A549 (cell line): ENCODE data around the gene EDARADD. TPM values are rescaled to one million over a fixed set of nuclear protein-coding genes. Genes with fewer than 3 reads are reported as not detected.

Experiments
- ATAC-seq, 2 experiments: fragments of 200-7000 bp in 1 of 2; fragments of >200 bp in 1 of 2; cut with Nextera tagmentation in 1 of 2; cut with Tn5 transposase in 1 of 2; 3 replicates each; pipeline versions ENCODE4 v1.8.0 to v1.9.1; 2018 to 2020; ENCODE audit warnings: mild to moderate bottlenecking in 1 of 2, moderate library complexity in 1 of 2
- CTCF ChIA-PET: fragments of 300-600 bp; sonication (Branson Sonifier 250); formaldehyde crosslinking; extraction: SDS; loops from one replicate; lab custom pipeline; 2021; ENCODE audit warnings: antibody characterized with exemption, inconsistent platforms; lab: Yijun Ruan, JAX
- POLR2A ChIA-PET: fragments of 350-600 bp; formaldehyde crosslinking; extraction: SDS; loops from one replicate; lab custom pipeline; 2021; ENCODE audit warnings: antibody characterized with exemption, inconsistent platforms; lab: Yijun Ruan, JAX
- DNase-seq, 2 experiments: peaks; one replicate each; pipeline versions ENCODE4 v3.0.0 to v3.0.0-alpha.2; 2011 to 2016; ENCODE audit warnings: low read depth in 1 of 2, low spot score in 1 of 2
- FAIRE-seq: peaks from 2 replicates; lab custom pipeline; 2011; peaks lifted over from hg19 to GRCh38; lab: Jason Lieb, UNC
- H3K27ac ChIP-seq, 2 experiments: fragments of >200 bp; sonication (Bioruptor Twin); formaldehyde crosslinking; 3 replicates each; pipeline ENCODE4 v1.5.1; 2016 to 2017
- H3K4me1 ChIP-seq: fragments of >200 bp; sonication (Bioruptor Twin); formaldehyde crosslinking; 3 replicates; pipeline ENCODE4 v1.6.1; 2016
- H3K4me2 ChIP-seq: fragments of >200 bp; sonication (Bioruptor Twin); formaldehyde crosslinking; 3 replicates; pipeline ENCODE4 v1.6.1; 2016
- H3K4me3 ChIP-seq: fragments of >200 bp; sonication (Bioruptor Twin); formaldehyde crosslinking; 3 replicates; pipeline ENCODE4 v1.5.1; 2016
- H3K9me3 ChIP-seq: fragments of >200 bp; sonication (Bioruptor Twin); formaldehyde crosslinking; 3 replicates; pipeline ENCODE4 v1.6.1; 2016
- CBX8 ChIP-seq: fragments of 200-600 bp; sonication (generic); IDR thresholded peaks from 2 replicates; pipeline ENCODE4 v1.6.1; 2016
- EP300 ChIP-seq, 2 experiments: fragments of >200 bp; sonication (Bioruptor Twin); formaldehyde crosslinking; IDR thresholded peaks; 2 replicates in 1 of 2; 3 replicates in 1 of 2; pipeline ENCODE4 v1.6.1; 2016 to 2017
- FOSB ChIP-seq: fragments of 250-450 bp; sonication (Bioruptor Pico); IDR thresholded peaks from 2 replicates; pipeline ENCODE4 v1.5.0; 2020; ENCODE audit warnings: mild to moderate bottlenecking, moderate library complexity
- HEYL ChIP-seq: fragments of 250-450 bp; sonication (Bioruptor Pico); IDR thresholded peaks from 2 replicates; pipeline ENCODE4 v1.8.0; 2021; ENCODE audit warnings: mild to moderate bottlenecking, moderate library complexity
- HOXA7 ChIP-seq: fragments of 250-450 bp; sonication (Bioruptor Pico); IDR thresholded peaks from 2 replicates; pipeline ENCODE4 v1.5.0; 2020; ENCODE audit warnings: mild to moderate bottlenecking, moderate library complexity
- HOXB13 ChIP-seq: fragments of 250-450 bp; sonication (Bioruptor Pico); IDR thresholded peaks from 2 replicates; pipeline ENCODE4 v1.5.0; 2020; ENCODE audit warnings: low read depth, mild to moderate bottlenecking, moderate library complexity
- HOXB5 ChIP-seq: fragments of 250-450 bp; sonication (Bioruptor Pico); IDR thresholded peaks from 2 replicates; pipeline ENCODE4 v1.5.0; 2020; ENCODE audit warnings: mild to moderate bottlenecking, moderate library complexity
- KDM1A ChIP-seq: fragments of 200-600 bp; sonication (generic); IDR thresholded peaks from 2 replicates; pipeline ENCODE4 v1.6.1; 2016; ENCODE audit warnings: low read depth, mild to moderate bottlenecking
- MAFK ChIP-seq: fragments of 450-650 bp; IDR thresholded peaks from 2 replicates; pipeline ENCODE4 v1.6.1; 2014; ENCODE audit not compliant: partially characterized antibody
- NR3C1 ChIP-seq: fragments of >200 bp; sonication (Bioruptor Twin); formaldehyde crosslinking; IDR thresholded peaks from 3 replicates; pipeline ENCODE4 v1.6.1; 2017
- PHF8 ChIP-seq: fragments of 200-600 bp; sonication (generic); IDR thresholded peaks from 2 replicates; pipeline ENCODE4 v1.6.1; 2016; ENCODE audit warnings: low read depth, mild to moderate bottlenecking, antibody characterized with exemption, moderate library complexity, borderline replicate concordance
- RAD21 ChIP-seq, 2 experiments: fragments of >200 bp in 1 of 2; sonication (Bioruptor Twin) in 1 of 2; formaldehyde crosslinking in 1 of 2; IDR thresholded peaks in 1 of 2; conservative IDR thresholded peaks in 1 of 2; 2 replicates in 1 of 2; 3 replicates in 1 of 2; pipeline ENCODE4 v1.6.1; 2012 to 2018; ENCODE audit warnings: inconsistent platforms in 1 of 2
- RCOR1 ChIP-seq: fragments of 150-350 bp; IDR thresholded peaks from 2 replicates; pipeline ENCODE4 v1.6.1; 2014; ENCODE audit warnings: antibody characterized with exemption, low read length, low read depth
- SMC3 ChIP-seq: fragments of >200 bp; sonication (Bioruptor Twin); formaldehyde crosslinking; IDR thresholded peaks from 3 replicates; pipeline ENCODE4 v1.6.1; 2018; ENCODE audit warnings: inconsistent platforms
- ZC3H11A ChIP-seq: fragments of 450-650 bp; IDR thresholded peaks from 2 replicates; pipeline ENCODE4 v1.6.1; 2014; ENCODE audit warnings: antibody characterized with exemption, mild to moderate bottlenecking
- ZFP36 ChIP-seq: fragments of 450-650 bp; IDR thresholded peaks from 2 replicates; pipeline ENCODE4 v1.6.1; 2014; ENCODE audit warnings: borderline replicate concordance; ENCODE audit not compliant: partially characterized antibody
- ZNF302 ChIP-seq: fragments of 250-450 bp; sonication (Bioruptor Pico); IDR thresholded peaks from 2 replicates; pipeline ENCODE4 v1.9.0; 2021; ENCODE audit warnings: inconsistent platforms, mild to moderate bottlenecking, moderate library complexity
- WGBS: methylation state at CpG from one replicate; pipeline ENCODE4 v1.1.6; 2017; ENCODE audit errors: missing lambda C conversion rate; 5-methylcytosine and 5-hydroxymethylcytosine counted together
- polyA plus RNA-seq, 4 experiments: library from polyadenylated mRNA; depleted of rRNA in 3 of 4; stranded (reverse); fragments of >200 nt; fragmentation: RNase III in 1 of 4; extraction: RNeasy Plus Mini Kit Qiagen cat#74134 plus additional on column Dnase treatment in 1 of 4; gene quantifications; 2 replicates in 3 of 4; 3 replicates in 1 of 4; pipeline ENCODE4 v1.2.3, GENCODE V29; 2011 to 2017
- TF ChIP-seq, protein P1 (sequence below): fragments of 200-600 bp; sonication (generic); IDR thresholded peaks from 2 replicates; pipeline ENCODE4 v1.6.1; 2016; ENCODE audit warnings: antibody characterized with exemption, mild to moderate bottlenecking, moderate library complexity
- TF ChIP-seq, protein P2 (sequence below): fragments of >200 bp; sonication (Bioruptor Twin); formaldehyde crosslinking; IDR thresholded peaks from 2 replicates; pipeline ENCODE4 v1.6.1; 2016
- TF ChIP-seq, protein P3 (sequence below): fragments of >200 bp; sonication (Bioruptor Twin); formaldehyde crosslinking; IDR thresholded peaks from 3 replicates; pipeline ENCODE4 v1.6.1; 2016
- TF ChIP-seq, protein P4 (sequence below): fragments of 250-450 bp; sonication (Bioruptor Pico); IDR thresholded peaks from 2 replicates; pipeline ENCODE4 v1.5.0; 2020; ENCODE audit warnings: low read depth, mild to moderate bottlenecking, moderate library complexity
- TF ChIP-seq, protein P5 (sequence below): fragments of >200 bp; sonication (Bioruptor Twin); formaldehyde crosslinking; IDR thresholded peaks from 3 replicates; pipeline ENCODE4 v1.5.1; 2016

EDARADD gene
- polyA plus RNA-seq, 2 of the 4 experiments (the other 2 are of a cell fraction), result 2.1 to 5.8 TPM

DNA sequence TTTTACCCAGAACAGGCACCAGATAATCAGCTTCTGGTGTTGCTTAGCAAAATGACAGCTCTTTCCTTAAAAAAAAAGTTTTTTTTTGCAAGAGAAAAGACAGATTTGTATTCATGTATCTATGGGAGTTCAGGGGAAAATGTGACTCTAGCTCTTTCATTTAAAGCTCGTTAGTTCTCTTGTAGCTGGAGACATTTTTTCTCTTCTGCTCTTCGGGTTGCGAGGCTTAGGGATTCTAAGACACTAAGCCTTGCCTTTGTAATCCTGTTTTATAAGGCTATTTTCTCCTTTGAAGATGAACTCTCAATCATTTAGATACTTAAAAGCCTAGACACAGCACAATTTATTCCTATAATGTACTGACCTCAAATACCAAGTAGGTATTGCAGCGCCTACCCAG is 40.3 kb upstream of the EDARADD start:
- WGBS, result 75% methylated on average over 4 of the region's 4 CpGs
- no peak for FAIRE-seq
- ChIA-PET POLR2A (no interaction called here), CTCF (no interaction called here)
- H3K9me3 ChIP-seq, result peaks cover 5% of the 10 kb centered on the region; the same call in 2 of the 3 replicates
- no peak overlapping the region for H3K27ac ChIP-seq
- no peak overlapping the region for H3K4me2 ChIP-seq
- no peak for ATAC-seq
- H3K4me3 ChIP-seq, result no peak overlapping the region
- H3K4me1 ChIP-seq, result no peaks in the 10 kb centered on the region
- DNase-seq, result no peak
- TF ChIP-seq CBX8 (no peak), ZFP36 (no peak), RCOR1 (no peak), RAD21 (conservative IDR thresholded peaks at IDR 0.05 in 1 of 2, IDR thresholded peaks at IDR 0.05 in 1 of 2) (no peak), EP300 (IDR thresholded peaks at IDR 0.05) (no peak), KDM1A (no peak), NR3C1 (no peak), PHF8 (no peak), FOSB (CRISPR knock-in tag) (no peak)
- TF ChIP-seq, protein P1, sequence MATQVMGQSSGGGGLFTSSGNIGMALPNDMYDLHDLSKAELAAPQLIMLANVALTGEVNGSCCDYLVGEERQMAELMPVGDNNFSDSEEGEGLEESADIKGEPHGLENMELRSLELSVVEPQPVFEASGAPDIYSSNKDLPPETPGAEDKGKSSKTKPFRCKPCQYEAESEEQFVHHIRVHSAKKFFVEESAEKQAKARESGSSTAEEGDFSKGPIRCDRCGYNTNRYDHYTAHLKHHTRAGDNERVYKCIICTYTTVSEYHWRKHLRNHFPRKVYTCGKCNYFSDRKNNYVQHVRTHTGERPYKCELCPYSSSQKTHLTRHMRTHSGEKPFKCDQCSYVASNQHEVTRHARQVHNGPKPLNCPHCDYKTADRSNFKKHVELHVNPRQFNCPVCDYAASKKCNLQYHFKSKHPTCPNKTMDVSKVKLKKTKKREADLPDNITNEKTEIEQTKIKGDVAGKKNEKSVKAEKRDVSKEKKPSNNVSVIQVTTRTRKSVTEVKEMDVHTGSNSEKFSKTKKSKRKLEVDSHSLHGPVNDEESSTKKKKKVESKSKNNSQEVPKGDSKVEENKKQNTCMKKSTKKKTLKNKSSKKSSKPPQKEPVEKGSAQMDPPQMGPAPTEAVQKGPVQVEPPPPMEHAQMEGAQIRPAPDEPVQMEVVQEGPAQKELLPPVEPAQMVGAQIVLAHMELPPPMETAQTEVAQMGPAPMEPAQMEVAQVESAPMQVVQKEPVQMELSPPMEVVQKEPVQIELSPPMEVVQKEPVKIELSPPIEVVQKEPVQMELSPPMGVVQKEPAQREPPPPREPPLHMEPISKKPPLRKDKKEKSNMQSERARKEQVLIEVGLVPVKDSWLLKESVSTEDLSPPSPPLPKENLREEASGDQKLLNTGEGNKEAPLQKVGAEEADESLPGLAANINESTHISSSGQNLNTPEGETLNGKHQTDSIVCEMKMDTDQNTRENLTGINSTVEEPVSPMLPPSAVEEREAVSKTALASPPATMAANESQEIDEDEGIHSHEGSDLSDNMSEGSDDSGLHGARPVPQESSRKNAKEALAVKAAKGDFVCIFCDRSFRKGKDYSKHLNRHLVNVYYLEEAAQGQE, result no peak
- TF ChIP-seq, protein P2, sequence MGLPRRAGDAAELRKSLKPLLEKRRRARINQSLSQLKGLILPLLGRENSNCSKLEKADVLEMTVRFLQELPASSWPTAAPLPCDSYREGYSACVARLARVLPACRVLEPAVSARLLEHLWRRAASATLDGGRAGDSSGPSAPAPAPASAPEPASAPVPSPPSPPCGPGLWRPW, result no peak
- TF ChIP-seq, protein P3, sequence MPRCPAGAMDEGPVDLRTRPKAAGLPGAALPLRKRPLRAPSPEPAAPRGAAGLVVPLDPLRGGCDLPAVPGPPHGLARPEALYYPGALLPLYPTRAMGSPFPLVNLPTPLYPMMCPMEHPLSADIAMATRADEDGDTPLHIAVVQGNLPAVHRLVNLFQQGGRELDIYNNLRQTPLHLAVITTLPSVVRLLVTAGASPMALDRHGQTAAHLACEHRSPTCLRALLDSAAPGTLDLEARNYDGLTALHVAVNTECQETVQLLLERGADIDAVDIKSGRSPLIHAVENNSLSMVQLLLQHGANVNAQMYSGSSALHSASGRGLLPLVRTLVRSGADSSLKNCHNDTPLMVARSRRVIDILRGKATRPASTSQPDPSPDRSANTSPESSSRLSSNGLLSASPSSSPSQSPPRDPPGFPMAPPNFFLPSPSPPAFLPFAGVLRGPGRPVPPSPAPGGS, result no peak

DNA sequence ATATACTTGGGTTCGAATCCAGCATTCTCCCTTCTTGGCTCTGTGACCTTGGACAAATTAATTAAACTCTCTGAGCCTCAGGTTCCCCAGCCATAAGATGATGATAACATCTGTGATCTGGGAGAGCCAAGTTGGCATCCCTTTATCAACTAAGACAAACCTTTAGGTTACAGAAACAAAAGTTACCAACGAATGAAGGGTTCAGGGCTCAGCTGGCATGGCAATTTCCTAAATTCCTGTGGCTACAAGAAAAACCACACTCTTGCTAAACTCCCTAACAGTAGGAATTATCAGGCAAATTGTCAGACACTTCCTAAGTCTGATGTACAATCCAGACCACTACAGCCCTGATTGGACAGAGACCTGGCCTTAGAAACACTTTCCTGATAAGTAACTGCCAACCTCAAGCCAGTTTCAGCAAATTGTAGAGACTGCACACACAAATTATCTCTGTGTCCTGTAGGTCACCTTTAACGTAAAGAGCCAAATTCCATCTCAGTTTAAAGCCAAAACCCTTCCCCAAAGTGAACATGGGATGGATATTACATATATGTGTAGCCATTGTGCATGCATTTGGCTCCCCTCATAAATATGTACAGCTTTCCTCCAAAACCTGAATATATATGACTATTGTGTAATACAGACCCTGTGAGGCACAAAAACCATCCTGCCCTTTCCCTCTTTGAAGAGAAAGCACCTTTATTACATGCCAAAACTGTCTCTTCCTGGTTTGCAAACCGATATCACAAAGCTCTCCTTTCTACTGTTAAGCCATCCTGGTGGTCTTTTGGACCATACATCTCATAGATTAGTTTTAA is 39.5 kb upstream of the EDARADD start:
- no peak for TF ChIP-seq HOXA7 (CRISPR knock-in tag)
- TF ChIP-seq SMC3, result no peak
- TF ChIP-seq, protein P4, sequence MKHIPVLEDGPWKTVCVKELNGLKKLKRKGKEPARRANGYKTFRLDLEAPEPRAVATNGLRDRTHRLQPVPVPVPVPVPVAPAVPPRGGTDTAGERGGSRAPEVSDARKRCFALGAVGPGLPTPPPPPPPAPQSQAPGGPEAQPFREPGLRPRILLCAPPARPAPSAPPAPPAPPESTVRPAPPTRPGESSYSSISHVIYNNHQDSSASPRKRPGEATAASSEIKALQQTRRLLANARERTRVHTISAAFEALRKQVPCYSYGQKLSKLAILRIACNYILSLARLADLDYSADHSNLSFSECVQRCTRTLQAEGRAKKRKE, result no peak
- no peak for TF ChIP-seq HEYL (CRISPR knock-in tag)
- TF ChIP-seq, protein P5, sequence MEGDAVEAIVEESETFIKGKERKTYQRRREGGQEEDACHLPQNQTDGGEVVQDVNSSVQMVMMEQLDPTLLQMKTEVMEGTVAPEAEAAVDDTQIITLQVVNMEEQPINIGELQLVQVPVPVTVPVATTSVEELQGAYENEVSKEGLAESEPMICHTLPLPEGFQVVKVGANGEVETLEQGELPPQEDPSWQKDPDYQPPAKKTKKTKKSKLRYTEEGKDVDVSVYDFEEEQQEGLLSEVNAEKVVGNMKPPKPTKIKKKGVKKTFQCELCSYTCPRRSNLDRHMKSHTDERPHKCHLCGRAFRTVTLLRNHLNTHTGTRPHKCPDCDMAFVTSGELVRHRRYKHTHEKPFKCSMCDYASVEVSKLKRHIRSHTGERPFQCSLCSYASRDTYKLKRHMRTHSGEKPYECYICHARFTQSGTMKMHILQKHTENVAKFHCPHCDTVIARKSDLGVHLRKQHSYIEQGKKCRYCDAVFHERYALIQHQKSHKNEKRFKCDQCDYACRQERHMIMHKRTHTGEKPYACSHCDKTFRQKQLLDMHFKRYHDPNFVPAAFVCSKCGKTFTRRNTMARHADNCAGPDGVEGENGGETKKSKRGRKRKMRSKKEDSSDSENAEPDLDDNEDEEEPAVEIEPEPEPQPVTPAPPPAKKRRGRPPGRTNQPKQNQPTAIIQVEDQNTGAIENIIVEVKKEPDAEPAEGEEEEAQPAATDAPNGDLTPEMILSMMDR, result no peak
- TF ChIP-seq PHF8, result no peak
- no peak for TF ChIP-seq ZNF302 (CRISPR knock-in tag)
- no peak for TF ChIP-seq ZC3H11A
- no peak for TF ChIP-seq HOXB13 (CRISPR knock-in tag)
- no peak for TF ChIP-seq HOXB5 (CRISPR knock-in tag)
- TF ChIP-seq MAFK, result no peak
- Histone ChIP-seq H3K4me1 (no peaks in the 10 kb centered on the region), H3K4me3 (no peak overlapping the region), H3K27ac (no peak overlapping the region), H3K4me2 (no peak overlapping the region), H3K9me3 (peaks cover 11% of the 10 kb centered on the region; the same call in 2 of the 3 replicates)
- ATAC-seq, result no peak
- ChIA-PET POLR2A (no interaction called here), CTCF (no interaction called here)
- WGBS, result 23% methylated on average over 4 of the region's 4 CpGs
- DNase-seq, result no peak
- FAIRE-seq, result no peak
